Right atrium auricular region (tissue), 2 donors: ENCODE results near the gene EBF3. TPM values are rescaled to one million over a fixed set of nuclear protein-coding genes. Genes with fewer than 3 reads are reported as not detected.

Experiments
- DNase-seq: peaks from one replicate; pipeline ENCODE4 v3.0.0-alpha.2; 2019; ENCODE audit warnings: low spot score
- H3K27ac ChIP-seq, 2 donors: fragments of 200-600 bp; sonication (generic); 1 replicate in 1 of 2; 2 replicates in 1 of 2; pipeline ENCODE4 v1.5.1; 2016 to 2019
- H3K27me3 ChIP-seq, 2 donors: fragments of 200-600 bp; sonication (generic); one replicate each; pipeline versions ENCODE4 v1.5.1 to v1.6.0; 2017 to 2019
- H3K36me3 ChIP-seq: fragments of 200-600 bp; sonication (generic); one replicate; pipeline ENCODE4 v1.5.1; 2016
- H3K4me1 ChIP-seq, 2 donors: fragments of 200-600 bp; sonication (generic); one replicate each; pipeline versions ENCODE4 v1.5.1 to v1.6.0; 2017 to 2019
- H3K4me3 ChIP-seq, 2 donors: fragments of 200-600 bp; sonication (generic); 1 replicate in 1 of 2; 2 replicates in 1 of 2; pipeline ENCODE4 v1.5.1; 2017 to 2019; ENCODE audit warnings: mild to moderate bottlenecking in 1 of 2, moderate library complexity in 1 of 2
- H3K9me3 ChIP-seq, 2 donors: fragments of 200-600 bp; sonication (generic); one replicate each; pipeline ENCODE4 v1.5.1; 2019
- total RNA-seq, 2 donors: library from RNA; depleted of rRNA; stranded (reverse); fragments of >200 nt; gene quantifications; one replicate each; pipeline ENCODE4 v1.1.0, GENCODE V29; 2016
- TF ChIP-seq, protein P1 (sequence below), 2 donors: fragments of 200-600 bp; sonication (generic); IDR thresholded peaks; one replicate each; pipeline ENCODE4 v1.5.1; 2019; ENCODE audit warnings: antibody characterized with exemption in 2 of 2

The EBF3 gene
- total RNA-seq, 2 donors from 2014 or later: 5.8 to 6.9 TPM

DNA sequence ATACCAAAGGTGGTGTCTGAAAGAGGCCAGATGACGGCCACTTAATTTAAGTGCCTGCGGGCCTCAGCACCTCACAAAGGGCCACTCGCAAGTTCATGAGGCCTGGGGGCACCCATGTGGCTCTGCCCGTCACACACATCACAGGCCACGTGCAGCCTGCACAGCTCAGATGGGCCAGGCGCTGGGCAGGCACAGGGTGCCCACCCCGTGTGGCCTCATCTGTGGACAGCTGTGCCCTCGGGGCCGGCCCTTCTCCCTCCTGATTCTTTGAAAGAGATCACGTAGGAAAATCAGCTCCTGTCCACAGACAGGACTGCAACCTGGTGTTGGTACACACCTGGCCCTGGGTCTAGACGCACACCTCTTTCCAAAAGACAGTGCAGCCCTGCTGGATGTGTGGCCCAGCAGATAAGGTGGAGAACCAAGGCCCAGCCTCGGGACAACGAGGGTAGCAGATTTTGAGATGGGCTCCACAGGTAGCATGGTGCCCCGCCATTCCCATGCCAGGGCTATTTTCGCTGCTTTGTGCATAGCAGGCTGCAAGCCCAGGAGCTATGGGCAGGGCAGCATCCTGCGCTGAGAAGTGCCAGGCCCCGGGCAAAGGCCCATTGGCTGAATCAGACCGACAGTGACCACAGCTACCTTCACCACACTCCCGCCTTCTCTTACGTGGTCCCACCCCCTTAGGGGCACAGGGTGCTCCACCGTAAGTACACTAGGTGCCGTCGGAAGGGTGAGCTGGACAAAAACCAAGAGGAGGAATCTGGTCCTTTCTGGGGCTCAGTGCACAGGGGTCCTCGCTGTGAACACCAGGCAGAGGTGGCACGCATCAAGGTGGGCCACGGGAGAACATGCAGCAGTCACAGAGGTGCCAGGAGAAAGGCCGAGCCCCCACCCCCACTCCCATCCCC lies 124.5 kb downstream of the EBF3 start:
- DNase-seq: no peak

DNA sequence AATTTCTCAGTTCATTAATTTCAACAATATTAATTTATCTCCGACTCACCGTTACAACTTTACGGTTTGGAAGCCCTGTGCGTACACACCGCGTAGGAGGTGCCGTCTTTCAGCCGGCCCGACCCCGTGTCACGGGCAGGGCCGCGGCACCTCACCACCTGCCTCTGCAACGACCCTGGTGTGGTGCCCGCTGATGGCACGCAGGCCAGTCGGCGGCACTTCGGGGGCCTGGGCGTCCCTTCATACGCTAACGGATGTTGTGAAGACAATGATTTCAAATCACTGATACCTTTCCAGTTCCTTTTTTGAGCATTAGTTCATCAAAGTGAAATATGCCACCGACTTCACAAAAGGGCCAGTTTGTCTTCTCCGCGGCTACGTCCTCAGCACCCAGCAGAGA lies 125.3 kb downstream of the EBF3 start:
- H3K4me3 ChIP-seq: no peak overlapping the region
- peaks cover 40% of the 10 kb centered on the region for H3K36me3 ChIP-seq
- TF ChIP-seq, protein P1, sequence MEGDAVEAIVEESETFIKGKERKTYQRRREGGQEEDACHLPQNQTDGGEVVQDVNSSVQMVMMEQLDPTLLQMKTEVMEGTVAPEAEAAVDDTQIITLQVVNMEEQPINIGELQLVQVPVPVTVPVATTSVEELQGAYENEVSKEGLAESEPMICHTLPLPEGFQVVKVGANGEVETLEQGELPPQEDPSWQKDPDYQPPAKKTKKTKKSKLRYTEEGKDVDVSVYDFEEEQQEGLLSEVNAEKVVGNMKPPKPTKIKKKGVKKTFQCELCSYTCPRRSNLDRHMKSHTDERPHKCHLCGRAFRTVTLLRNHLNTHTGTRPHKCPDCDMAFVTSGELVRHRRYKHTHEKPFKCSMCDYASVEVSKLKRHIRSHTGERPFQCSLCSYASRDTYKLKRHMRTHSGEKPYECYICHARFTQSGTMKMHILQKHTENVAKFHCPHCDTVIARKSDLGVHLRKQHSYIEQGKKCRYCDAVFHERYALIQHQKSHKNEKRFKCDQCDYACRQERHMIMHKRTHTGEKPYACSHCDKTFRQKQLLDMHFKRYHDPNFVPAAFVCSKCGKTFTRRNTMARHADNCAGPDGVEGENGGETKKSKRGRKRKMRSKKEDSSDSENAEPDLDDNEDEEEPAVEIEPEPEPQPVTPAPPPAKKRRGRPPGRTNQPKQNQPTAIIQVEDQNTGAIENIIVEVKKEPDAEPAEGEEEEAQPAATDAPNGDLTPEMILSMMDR (IDR thresholded peaks at IDR 0.05): no peak

More for the DNA sequence above, 124.5 kb downstream of the EBF3 start:
- TF ChIP-seq, protein P1 (IDR thresholded peaks at IDR 0.05): no peak
- Histone ChIP-seq H3K36me3 (peaks cover 40% of the 10 kb centered on the region), H3K4me1 (no peaks in the 10 kb centered on the region), H3K4me3 (no peak overlapping the region), H3K27me3 (no peaks in the 10 kb centered on the region), H3K27ac (no peak overlapping the region), H3K9me3 (no peaks in the 10 kb centered on the region)

GRCh38 chr10:129837909-129838582 lies 126.0 kb downstream of the EBF3 start:
- DNase-seq: no peak
- peaks cover 38% of the 10 kb centered on the region for H3K36me3 ChIP-seq
- no peak overlapping the region for H3K27ac ChIP-seq
- H3K4me1 ChIP-seq: no peaks in the 10 kb centered on the region
- no peaks in the 10 kb centered on the region for H3K27me3 ChIP-seq
- H3K4me3 ChIP-seq: no peak overlapping the region
- TF ChIP-seq, protein P1 (IDR thresholded peaks at IDR 0.05): no peak
- H3K9me3 ChIP-seq: no peaks in the 10 kb centered on the region

More for the DNA sequence above, 125.3 kb downstream of the EBF3 start:
- H3K27me3 ChIP-seq: no peaks in the 10 kb centered on the region
- no peaks in the 10 kb centered on the region for H3K4me1 ChIP-seq
- no peak overlapping the region for H3K27ac ChIP-seq
- no peak for DNase-seq
- H3K9me3 ChIP-seq: no peaks in the 10 kb centered on the region

GRCh38 chr10:129836253-129836652 lies 127.8 kb downstream of the EBF3 start:
- Histone ChIP-seq H3K9me3 (no peaks in the 10 kb centered on the region), H3K4me3 (no peak overlapping the region), H3K27ac (no peak overlapping the region), H3K36me3 (peaks cover 26% of the 10 kb centered on the region), H3K4me1 (no peaks in the 10 kb centered on the region), H3K27me3 (no peaks in the 10 kb centered on the region)
- TF ChIP-seq, protein P1 (IDR thresholded peaks at IDR 0.05): no peak
- no peak for DNase-seq

DNA sequence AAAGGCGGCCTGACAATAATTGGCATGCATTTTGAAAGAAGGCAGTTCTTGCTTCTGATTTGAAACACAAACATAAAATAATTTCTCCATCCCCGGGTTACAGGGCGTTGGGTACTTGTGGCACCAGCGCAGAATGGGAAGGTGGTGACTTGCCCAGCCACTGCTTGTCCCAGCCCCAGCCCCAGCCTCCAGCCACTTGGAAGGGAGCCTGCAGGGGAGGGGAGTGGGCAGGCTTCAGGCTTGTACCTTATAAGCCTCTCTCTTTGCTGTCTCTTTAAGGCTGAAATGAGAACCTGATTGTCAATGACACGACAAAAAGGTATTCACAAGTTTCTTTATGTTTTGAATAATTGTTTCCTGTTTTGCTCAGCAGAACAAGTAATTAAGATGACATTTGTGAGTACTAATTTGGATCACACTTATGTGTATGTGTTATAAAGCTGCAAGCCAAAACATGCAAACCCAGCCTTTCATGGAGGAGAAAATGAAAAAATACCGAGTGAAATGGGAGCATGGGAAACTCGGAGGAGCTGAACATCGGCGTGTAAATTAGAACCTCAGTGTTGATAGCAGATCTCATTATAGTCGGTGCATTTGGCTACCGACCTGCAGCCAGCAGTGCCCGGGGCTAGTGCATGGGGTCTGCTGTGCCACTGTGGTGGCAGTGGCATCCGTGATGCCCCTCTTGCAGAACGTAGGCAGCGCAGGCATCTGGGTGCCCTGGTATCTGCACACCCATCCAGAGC lies 129.9 kb downstream of the EBF3 start:
- Histone ChIP-seq H3K27me3 (no peaks in the 10 kb centered on the region), H3K4me3 (no peak overlapping the region), H3K36me3 (peaks cover 5% of the 10 kb centered on the region), H3K4me1 (no peaks in the 10 kb centered on the region), H3K9me3 (no peaks in the 10 kb centered on the region), H3K27ac (no peak overlapping the region)
- TF ChIP-seq, protein P1 (IDR thresholded peaks at IDR 0.05): no peak
- no peak for DNase-seq
